HFF-Myc (cell line): ENCODE data around the gene MNX1.

Source experiments
- DNase-seq: peaks from one replicate; pipeline ENCODE4 v3.0.0-alpha.2; 2011; ENCODE audit warnings: low read depth; ENCODE audit errors: extremely low read depth
- H3K4me3 ChIP-seq: replicated peaks from 2 replicates; pipeline ENCODE4 v1.5.1; 2011; ENCODE audit warnings: low read depth, mild to moderate bottlenecking, control low read depth, low read length
- TF ChIP-seq, protein P1 (sequence below): IDR thresholded peaks from 2 replicates; pipeline ENCODE4 v1.5.1; 2012; ENCODE audit warnings: mild to moderate bottlenecking, low read depth, low read length, control low read depth; ENCODE audit errors: missing control alignments

MNX1 gene

DNA sequence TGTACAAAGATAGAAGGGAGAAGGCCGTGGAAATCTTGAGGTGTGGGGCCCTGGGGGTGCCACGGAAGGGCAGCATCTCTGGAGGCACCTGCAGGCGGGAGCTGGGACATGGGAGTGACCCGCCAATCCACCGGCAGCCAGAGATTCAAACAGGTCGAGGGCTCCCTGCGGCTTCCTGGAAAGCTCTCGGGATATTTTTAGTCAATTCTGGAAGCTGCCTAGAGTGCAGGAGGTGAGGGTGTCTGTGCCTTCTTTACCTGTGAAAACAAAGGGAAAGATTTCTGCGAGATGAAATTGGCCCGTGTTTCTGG is 16.6 kb downstream of the MNX1 start:
- H3K4me3 ChIP-seq = no peak overlapping the region
- DNase-seq = no peak
- TF ChIP-seq, protein P1, sequence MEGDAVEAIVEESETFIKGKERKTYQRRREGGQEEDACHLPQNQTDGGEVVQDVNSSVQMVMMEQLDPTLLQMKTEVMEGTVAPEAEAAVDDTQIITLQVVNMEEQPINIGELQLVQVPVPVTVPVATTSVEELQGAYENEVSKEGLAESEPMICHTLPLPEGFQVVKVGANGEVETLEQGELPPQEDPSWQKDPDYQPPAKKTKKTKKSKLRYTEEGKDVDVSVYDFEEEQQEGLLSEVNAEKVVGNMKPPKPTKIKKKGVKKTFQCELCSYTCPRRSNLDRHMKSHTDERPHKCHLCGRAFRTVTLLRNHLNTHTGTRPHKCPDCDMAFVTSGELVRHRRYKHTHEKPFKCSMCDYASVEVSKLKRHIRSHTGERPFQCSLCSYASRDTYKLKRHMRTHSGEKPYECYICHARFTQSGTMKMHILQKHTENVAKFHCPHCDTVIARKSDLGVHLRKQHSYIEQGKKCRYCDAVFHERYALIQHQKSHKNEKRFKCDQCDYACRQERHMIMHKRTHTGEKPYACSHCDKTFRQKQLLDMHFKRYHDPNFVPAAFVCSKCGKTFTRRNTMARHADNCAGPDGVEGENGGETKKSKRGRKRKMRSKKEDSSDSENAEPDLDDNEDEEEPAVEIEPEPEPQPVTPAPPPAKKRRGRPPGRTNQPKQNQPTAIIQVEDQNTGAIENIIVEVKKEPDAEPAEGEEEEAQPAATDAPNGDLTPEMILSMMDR = no peak

DNA sequence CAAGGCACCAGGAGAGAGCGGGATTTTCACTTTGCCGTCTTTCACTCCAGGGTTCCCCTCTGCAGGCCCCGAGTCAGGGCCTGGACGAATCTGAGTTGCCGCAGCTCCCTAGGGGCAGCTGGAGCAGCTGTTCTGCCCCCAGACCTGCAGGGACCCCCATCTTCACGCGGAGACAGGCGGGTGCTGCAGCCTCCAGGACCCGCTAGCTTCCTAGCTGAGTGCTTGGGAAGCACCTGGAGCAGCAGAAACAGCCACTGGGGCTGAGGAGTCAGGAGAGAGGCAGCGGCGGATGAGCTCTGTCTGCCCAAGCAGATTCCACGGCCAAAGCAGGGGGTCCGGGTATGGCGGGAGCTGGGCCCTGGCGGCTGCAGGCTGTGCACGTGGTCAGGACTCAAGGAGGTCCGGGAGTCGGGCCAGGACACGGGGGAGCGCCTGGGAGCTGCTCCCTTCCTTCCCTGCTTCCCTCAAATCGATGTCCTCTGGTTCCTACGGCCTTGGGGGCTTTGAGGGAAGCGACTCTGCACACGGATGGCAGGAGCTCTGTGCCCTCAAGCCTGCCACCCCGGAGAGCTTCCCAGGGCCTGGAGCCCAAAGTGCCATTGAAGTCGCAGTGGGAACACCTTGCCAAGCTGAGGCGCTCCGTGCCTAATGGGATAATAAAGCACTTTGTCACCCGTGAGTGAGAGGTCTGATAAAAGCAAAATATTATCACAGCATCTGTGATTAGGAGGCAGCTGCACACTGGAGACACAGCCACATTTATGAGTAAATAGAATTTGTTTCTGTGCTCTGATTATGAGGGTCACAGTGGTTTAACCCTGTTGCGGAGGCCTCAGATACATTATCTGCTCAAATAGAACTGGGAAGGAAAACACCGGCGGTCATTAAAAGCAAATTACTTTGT is 17.2 kb downstream of the MNX1 start:
- TF ChIP-seq, protein P1 = no peak
- no peak overlapping the region for H3K4me3 ChIP-seq
- no peak for DNase-seq

DNA sequence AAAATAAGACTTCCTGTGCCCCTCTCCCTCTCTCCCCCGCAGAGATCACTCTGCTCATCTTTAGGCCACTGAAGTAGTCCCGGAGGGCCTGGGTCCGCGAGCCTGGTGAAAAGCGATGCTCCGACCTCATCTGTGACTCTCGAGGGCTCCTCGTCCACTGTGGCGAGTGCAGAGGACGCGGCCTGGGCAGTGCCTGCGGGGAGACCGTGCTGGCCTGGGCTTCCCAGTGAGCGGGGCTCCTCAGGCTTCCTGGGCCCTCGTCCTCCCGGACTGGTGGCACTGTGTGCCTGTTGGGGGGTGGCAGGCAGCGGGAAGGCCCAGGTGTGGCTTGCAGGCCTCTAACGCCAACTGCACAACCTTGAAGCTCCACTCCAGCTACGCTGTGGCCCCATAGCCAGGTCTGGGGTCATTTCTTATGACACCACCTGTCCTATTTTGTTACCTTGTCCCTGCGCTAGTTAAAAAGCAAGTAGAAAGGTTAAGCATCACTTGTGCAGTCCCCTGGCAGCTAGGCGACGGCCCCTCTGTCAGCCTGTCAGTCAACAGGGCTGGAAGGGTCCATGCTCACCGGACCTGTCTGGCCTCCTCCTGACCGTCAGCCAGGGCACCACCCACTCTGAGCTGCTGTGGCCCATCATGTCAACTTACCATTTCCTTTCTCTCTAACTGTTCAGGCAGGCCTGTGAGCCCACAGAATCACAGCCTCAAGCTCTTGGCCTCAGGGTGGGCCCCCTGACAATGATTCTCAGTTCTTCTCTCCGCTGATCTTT is 20.5 kb downstream of the MNX1 start:
- no peak for DNase-seq
- TF ChIP-seq, protein P1 = no peak
- H3K4me3 ChIP-seq = no peak overlapping the region

DNA sequence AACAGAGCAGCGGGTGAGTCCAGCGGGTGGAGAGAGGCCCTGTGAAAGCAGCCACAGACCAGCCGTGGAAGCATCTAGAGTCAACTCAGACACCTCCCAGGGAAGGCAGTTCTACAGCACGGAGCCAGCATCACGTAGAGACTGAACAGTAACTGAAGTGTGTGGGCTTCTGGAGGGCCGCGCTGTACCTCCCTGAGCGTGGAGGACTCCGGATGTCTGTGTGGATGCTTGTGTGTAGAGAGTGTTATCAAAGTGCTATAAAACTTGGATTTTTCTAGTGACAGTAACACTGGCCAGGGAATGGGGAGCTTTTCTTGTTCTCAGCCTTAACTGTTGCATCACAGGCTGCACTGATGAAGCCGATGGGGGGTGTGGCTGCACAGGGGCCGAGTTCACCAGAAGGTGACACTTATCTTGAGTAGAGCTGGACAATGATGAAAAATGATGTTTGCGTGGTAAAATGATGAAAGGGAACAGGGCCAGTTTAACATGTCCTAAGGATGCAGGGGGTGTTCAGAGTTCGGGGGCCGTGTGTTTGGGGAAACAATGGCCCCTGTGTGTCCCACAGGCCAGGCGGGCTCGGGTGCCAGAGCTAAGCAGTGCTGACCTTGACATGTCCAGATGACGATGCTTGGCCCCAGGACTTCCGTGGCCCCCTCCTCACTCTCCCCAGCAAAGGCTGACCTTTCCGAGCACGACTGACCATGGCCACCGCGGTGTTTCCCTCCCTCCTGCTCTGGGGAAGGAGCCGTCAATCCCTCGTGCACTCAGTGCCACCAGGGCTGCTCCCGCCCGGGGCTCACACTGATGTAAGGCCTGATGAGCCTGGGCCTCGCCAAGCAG is 21.9 kb downstream of the MNX1 start:
- TF ChIP-seq, protein P1 = no peak
- DNase-seq = no peak

DNA sequence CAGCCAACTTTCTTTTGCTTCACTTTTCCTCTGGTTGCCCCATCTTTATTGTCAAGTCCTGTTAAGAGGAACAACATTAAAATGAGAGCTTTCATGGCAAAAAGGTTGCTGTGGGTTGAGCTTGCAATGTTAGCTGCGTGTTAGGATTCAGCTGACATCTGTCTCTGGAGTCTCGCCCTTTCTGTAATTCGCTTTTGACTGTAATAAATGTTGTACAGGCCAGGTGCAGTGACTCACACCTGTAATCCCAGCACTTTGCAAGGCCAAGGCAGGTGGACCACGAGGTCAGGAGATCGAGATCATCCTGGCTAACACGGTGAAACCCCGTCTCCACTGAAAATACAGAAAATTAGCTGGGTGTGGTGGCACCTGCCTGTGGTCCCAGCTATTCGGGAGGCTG is 24.1 kb downstream of the MNX1 start:
- DNase-seq = no peak
- H3K4me3 ChIP-seq = no peak overlapping the region
- TF ChIP-seq, protein P1 = no peak

More for the DNA sequence above, 21.9 kb downstream of the MNX1 start:
- H3K4me3 ChIP-seq = no peak overlapping the region
